ENCODE measurements around the gene KIAA1217. TPM values are rescaled to one million over a fixed set of nuclear protein-coding genes. Genes with fewer than 3 reads are reported as not detected.

KIAA1217 gene
- total and polyA plus RNA-seq, 2 of the 4 experiments (the other 2 are of a cell fraction), result 3.4 to 4.4 TPM

- no peak overlapping the region for H2AFZ ChIP-seq (replicated peaks; ENCODE audit: low read length, poor library complexity)
- H4K5ac ChIP-seq (ENCODE audit: low read depth, low read length), result no peak overlapping the region
- H3K36me3 ChIP-seq (ENCODE audit: control insufficient read depth, insufficient read depth, low read length), result no peaks in the 10 kb centered on the region
- no peak overlapping the region for H2BK20ac ChIP-seq (ENCODE audit: low read depth, low read length)
- no peak overlapping the region for H3K4ac ChIP-seq (ENCODE audit: low read depth, low read length)
- TF ChIP-seq CHD1 (IDR thresholded peaks at IDR 0.05; ENCODE audit: low read depth, low read length), result no peak
- no peak for TF ChIP-seq MXI1 (IDR thresholded peaks at IDR 0.05; ENCODE audit: borderline replicate concordance, low read depth, low read length)
- no peak for TF ChIP-seq RAD21 (IDR thresholded peaks at IDR 0.05; ENCODE audit: low read length)
- no peak for TF ChIP-seq MAFK (IDR thresholded peaks at IDR 0.05; ENCODE audit: low read depth, low read length)
- no peak for TF ChIP-seq CTCF (conservative IDR thresholded peaks at IDR 0.05; ENCODE audit: low read depth, low read length)
- no peak for TF ChIP-seq FOS (IDR thresholded peaks at IDR 0.05; ENCODE audit: low read depth, low read length)
- TF ChIP-seq ELK1 (IDR thresholded peaks at IDR 0.05; ENCODE audit: borderline replicate concordance, low read depth, low read length), result no peak
- BruUV-seq (replicated peaks), result no TSS peak
- WGBS, 2 experiments (ENCODE audit: extremely low coverage in 2 of 2, insufficient read length in 1 of 2), result 50% methylated on average over 1 of the region's 10 CpGs; no CpG with 5 or more reads in 1 of the 2 experiments
- no peak overlapping the region for H3K18ac ChIP-seq (ENCODE audit: low read depth, low read length)
- H3K79me1 ChIP-seq (ENCODE audit: low read depth in 1 of 2, low read length in 2 of 2), result no peaks in the 10 kb centered on the region
- CTCF ChIA-PET, result interaction anchor here (1.0 kb wide), 1 partner anchor 280 kb away, joined by 5 read pairs; no protein-coding TSS in a partner anchor
- H3K27ac ChIP-seq (ENCODE audit: insufficient read depth, low read length), result no peak overlapping the region
- no peaks in the 10 kb centered on the region for H3K9me3 ChIP-seq (ENCODE audit: control insufficient read depth, insufficient read depth, low read length)
- no peak overlapping the region for H2BK5ac ChIP-seq (ENCODE audit: low read depth, low read length, poor library complexity, severe bottlenecking)
- H3K56ac ChIP-seq (ENCODE audit: extremely low read depth, insufficient read depth, low read length), result no peak overlapping the region
- intact Hi-C loops (cut with micrococcal nuclease), result no loop called here
- dilution Hi-C loops (cut with HindIII; ENCODE audit: low sequenced_read_pairs, unreplicated experiment), result no loop called here
- H3K27me3 ChIP-seq (ENCODE audit: control insufficient read depth, insufficient read depth, low read length), result peaks cover 4% of the 10 kb centered on the region
- in situ Hi-C loops (cut with MboI; ENCODE audit: low sequenced_read_pairs), result no loop called here
- no peak overlapping the region for H3K23ac ChIP-seq (ENCODE audit: low read depth, low read length)
- no peak overlapping the region for H4K91ac ChIP-seq (ENCODE audit: insufficient read depth, low read depth, low read length)
- no peak overlapping the region for H3K4me3 ChIP-seq (ENCODE audit: insufficient read depth, low read depth, low read length)
- H3K4me2 ChIP-seq (ENCODE audit: low read depth, low read length), result no peak overlapping the region
- POLR2A ChIA-PET (ENCODE audit: unreplicated experiment), result interaction anchor here (0.7 kb wide), 1 partner anchor 86 kb away, joined by 3 read pairs; no protein-coding TSS in a partner anchor
- H3K14ac ChIP-seq (replicated peaks; ENCODE audit: low read depth, low read length), result no peak overlapping the region
- DNase-seq (no peak), ATAC-seq (ENCODE audit: low read depth) (no peak)
- no peak overlapping the region for H4K8ac ChIP-seq (ENCODE audit: low read depth in 2 of 2, low read length in 2 of 2)
- H2BK120ac ChIP-seq (ENCODE audit: low read depth, low read length), result no peak overlapping the region
- no peak overlapping the region for H2AK5ac ChIP-seq (ENCODE audit: low read depth, low read length)
- no peak overlapping the region for H3K9ac ChIP-seq (ENCODE audit: low read depth, low read length)
- no peaks in the 10 kb centered on the region for H4K20me1 ChIP-seq (ENCODE audit: insufficient read depth, low read length)
- H3K9me1 ChIP-seq (ENCODE audit: insufficient read depth, low read length), result no peaks in the 10 kb centered on the region
- no peak overlapping the region for H2BK15ac ChIP-seq (ENCODE audit: low read depth, low read length)
- no peaks in the 10 kb centered on the region for H3K4me1 ChIP-seq (ENCODE audit: control insufficient read depth, insufficient read depth, low read length)
- no peak overlapping the region for H2AK9ac ChIP-seq (replicated peaks; ENCODE audit: low read depth, low read length, poor library complexity)
Measured at GRCh38 chr10:24239289-24240040, 30.5 kb downstream of the KIAA1217 start.
